TTC549 (cell line): ENCODE data around the gene AMOT.

Experiments used
- FAIRE-seq: peaks from 2 replicates; lab custom pipeline; 2012; peaks lifted over from hg19 to GRCh38; lab: Jason Lieb, UNC

The AMOT gene

DNA sequence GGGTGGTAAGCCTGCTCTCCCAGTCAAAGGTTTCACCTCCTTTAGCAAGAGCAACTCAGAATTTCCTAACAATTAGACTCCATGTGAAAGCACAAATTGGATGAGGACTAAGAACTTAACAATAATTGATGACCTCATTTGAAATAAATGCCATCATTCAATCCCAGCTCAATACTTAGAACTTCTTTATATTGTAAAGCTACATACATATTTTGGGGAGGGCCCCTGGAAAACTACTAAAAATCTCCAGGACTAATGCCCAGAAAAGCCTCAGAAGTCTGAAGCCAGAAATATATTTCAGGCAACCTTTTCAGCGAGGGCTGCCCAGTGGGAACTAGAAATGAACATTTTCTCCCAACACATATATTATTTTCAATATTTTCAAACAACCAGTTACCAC is 38.1 kb downstream of the AMOT start:
- FAIRE-seq, result no peak

DNA sequence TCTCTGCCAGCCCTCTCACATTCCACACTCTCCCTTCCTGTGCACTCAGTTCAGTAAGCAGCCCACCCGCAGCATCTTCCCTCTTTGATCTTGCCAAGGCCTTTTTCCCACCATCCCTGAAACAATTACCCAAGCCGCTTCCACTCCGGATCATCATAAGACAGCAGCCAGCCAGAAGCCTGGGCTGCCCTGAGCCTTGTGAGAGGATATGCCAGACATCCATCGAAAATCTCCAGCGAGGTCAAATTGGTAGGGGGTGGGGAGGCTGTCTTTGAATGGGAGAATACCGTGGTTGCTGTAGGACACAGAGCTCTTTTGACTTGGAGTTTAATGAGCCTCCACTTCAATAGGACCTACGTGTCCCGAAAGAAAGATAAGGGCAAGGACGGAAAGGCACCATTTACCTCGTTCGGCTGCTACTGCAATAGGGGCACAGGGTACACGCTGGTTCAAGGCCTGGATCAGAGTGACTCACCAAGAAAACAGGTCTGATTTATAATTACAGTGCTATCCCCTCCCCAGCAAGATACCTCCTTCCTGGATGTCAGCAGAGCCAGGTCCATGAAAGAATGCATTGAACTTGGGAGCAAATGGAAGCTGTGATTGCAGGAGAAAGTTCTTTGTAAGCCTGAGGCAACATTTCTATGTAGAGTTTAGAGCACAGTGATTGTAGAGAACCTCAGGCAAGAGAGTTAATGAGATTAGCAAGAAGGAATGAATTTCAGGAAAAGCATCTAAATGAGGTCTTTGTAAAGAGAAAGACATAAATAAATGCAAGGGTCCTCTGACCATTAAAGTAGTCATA is 39.5 kb downstream of the AMOT start:
- no peak for FAIRE-seq

DNA sequence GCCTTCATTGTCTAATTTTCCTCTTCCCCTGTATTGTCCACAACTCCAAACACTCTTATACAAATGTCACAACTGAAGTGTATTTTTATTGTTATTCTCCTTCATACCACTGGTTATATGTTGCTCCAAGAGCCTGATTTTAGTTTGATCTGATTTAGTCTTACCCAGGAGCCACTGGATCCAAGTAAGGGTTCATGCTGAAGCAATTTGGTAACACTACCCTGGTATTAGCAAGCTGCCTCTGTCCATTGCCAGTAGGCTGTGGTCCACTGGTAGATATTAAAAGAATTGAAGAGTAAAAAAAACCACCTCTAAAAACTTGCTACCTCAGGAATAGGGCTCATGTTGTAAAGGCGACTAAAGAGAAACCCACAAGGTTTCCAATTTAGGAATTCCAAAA is 41.2 kb downstream of the AMOT start:
- FAIRE-seq, result no peak

DNA sequence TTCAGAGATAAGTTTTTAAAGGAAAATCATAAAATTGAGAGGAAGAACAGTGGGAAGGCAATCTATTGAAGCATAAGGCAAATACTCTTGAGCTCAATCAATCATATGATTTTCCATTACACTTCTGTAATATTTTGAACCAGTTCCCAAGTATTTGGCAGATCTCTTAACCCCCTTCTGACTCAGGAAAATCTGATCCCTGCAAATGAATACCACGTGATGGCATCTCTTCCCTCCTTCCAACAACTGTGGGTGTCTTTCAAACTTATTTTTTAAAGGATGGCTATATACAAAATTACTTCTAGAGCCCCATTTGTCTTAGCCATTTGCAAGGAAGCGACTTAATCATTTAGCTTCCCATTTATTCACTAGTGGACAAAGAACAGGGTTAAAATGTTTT is 41.9 kb downstream of the AMOT start:
- no peak for FAIRE-seq

DNA sequence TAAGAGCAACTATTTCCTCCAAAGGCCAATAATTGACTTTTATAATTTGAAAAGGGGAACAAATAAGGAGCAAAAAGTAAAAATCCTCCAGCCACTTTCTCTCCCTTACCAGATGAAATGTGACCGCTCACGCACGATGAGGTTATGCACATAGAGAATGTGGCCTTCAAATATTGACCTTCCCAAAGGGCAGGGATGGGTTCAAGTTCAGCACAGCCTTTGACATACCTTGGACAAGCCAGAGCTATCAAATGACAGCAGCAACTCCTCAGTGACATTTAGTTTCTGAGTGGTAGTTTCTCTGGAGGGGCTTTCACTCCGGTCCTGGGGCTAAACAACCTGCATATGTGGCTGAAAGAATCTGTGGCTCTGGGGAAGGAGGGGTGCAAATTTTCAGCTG is 50.7 kb downstream of the AMOT start:
- no peak for FAIRE-seq

DNA sequence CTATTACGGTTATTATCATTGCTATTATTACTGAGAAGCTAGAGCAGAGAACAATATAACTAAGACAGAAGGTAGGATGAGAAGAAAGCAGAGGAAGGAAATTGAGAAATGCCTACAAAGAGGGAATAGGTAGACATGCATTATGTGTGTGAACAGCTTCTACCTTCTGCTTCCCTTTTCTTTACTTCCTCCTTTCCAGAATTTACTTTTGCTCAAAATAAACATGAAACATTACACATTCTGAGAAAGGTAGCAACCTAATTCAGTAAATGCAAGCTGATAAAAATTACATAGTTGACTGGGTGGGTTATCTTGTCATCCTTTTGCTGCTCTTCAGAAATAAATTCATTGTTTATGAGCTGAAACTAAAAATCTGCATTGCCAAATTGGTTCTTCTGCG is 54.6 kb downstream of the AMOT start:
- FAIRE-seq, result no peak

DNA sequence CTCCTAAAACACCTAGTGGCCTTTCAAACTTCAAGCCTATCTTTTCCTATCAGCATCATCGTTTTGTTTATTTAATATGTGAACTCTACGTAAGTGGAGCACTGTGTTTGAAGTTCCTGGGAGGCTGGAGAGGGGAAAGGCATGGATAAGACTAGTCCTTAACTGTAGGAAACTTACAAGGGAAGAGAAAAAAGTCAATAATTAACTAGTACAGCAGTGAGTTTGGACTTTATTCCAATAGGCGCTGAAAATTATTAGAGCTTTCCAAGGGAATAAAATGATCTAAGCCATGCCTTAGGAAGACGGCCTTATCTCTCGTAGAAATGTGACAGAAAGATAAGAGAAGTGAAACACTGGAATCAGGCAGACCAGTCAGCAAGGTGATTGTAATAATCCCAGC is 55.3 kb downstream of the AMOT start:
- FAIRE-seq, result no peak

DNA sequence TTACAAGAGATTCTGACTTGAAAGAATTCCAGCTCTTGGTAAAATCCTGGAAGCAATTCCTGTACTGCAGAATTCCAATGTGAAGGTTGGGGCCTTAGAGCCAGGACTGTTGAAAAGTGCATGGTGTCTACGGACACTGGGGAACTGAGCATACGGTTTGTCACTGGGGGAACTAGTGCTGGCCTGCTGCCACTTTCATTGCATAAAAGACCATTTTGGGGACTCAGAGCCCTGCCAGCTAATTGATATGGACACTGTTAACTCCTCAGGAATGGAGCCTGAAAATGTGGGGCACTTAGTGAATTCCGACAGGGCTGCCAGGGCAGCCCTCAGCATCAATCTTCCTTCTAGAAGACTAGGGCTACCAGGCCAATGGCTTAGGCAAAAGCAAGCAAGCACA is 55.9 kb downstream of the AMOT start:
- FAIRE-seq, result no peak

DNA sequence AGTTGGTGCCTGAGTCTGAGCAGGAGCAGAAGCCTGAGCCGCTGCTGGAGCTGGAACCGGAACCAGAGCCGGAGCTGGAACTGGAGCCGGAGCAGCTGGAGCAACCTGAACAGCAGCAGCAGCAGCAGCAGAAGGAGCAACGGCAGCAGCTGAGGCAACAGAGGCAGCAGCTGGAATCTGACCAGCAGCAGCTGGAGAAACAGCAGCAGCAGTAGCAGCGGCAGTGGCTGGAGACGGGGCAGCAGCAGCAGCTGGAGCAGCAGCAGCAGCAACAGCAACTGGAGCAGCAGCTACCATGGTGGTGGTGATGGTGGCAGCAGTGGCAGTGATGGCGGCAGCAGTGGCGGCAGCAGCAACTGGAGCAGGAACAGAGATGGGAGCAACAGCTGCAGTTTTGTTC is 61.5 kb downstream of the AMOT start:
- FAIRE-seq, result no peak

DNA sequence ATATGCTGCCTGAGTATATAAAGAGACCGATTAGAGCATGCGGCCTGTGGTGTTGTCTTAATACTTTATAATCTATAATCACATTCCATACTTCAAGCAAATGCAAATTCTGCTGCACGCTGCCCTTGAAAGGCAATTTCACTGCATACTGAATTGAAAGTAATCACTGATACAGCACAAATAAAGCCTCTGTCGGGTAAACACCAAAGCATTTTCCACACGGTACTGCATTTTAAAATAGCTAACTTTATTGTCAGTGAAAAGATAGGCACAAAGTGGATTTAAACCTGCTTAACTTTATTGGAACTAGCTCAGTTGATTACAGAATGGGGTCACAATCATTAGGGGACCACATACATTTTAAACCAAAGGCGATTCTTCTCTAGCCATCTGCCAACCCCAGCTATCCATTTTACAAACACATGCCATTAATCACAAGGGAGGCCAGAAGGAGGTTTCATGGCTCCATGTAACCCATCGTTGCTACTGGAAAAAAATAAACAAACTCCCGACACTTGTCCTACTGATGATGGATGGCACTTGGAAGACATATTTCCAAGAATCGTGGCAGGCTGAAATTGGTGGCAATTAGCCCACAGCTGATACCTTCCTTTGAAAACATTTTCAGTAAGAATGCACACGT is 65.9 kb downstream of the AMOT start:
- no peak for FAIRE-seq

DNA sequence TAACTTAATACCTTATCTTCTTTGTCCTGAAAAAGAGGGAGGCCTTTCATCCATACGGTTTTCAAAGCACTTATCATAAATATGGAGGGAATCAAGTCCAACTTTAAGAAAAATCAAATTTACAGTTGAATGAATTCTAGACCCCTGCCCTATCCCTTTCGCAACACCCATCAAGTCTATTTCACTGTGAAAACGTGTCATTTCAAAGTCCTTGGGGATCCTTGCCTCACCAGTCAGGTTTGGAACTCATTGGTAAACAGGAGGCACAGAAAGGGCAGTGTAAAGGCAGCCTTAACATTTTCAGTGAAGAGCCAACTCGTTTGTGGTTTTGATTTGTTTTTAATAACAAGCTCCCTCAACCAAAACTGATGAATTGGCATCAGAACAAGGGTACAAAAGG is 66.5 kb downstream of the AMOT start:
- FAIRE-seq, result no peak

DNA sequence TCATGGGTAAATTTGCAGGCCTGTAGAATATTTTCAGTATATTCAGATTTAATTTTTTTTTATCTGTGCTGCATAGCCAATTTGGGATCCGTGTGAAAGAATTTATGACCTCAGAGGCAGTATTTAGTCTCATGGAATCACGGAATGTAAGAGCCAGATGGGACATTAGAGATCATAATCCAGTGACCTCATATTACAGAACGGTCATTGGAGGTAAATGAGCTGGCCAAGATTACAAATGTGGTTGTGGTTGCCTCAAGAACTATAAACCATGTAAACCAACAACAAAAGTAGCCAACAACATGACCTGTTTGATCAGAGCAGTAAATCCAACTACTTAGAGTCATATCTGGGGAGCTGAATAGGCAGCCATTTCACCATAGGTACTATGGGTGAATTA is 71.6 kb downstream of the AMOT start:
- FAIRE-seq, result no peak

DNA sequence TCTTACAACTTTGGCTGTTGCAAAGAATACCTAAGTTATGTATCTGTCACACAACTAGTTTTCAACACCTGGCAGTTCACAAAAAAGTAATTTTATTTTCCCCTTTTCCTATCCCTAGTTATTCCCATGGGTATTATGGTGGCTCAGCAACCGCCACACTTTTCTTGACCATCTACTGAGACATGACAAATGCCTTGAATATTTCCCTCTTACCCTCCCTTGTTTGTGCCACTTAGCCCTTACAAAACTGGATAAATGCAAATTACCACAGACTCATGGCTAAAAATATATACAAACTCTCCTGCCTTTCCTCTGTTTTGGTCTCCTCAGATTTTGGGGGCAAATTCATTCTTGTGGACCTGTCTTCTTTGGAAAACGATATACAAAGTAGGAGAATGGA is 72.1 kb downstream of the AMOT start:
- FAIRE-seq, result no peak

DNA sequence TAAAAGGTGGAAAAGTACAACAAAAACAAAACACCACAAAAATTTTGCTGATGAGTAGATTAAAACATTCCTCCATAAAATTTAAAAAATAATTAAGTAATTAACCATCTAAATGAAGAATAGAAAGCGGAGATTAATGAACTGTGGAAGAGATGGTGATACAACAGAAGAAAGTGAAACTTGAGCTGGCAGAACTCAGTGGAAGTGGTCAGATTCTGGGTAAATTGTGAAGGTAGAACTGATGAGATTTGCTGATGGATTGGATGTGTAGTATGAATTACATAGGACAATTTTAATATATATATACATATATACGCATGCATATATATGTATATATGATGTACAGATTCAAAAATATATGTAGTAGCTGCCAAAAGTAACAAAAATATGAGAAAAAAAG is 73.9 kb downstream of the AMOT start:
- FAIRE-seq, result no peak

DNA sequence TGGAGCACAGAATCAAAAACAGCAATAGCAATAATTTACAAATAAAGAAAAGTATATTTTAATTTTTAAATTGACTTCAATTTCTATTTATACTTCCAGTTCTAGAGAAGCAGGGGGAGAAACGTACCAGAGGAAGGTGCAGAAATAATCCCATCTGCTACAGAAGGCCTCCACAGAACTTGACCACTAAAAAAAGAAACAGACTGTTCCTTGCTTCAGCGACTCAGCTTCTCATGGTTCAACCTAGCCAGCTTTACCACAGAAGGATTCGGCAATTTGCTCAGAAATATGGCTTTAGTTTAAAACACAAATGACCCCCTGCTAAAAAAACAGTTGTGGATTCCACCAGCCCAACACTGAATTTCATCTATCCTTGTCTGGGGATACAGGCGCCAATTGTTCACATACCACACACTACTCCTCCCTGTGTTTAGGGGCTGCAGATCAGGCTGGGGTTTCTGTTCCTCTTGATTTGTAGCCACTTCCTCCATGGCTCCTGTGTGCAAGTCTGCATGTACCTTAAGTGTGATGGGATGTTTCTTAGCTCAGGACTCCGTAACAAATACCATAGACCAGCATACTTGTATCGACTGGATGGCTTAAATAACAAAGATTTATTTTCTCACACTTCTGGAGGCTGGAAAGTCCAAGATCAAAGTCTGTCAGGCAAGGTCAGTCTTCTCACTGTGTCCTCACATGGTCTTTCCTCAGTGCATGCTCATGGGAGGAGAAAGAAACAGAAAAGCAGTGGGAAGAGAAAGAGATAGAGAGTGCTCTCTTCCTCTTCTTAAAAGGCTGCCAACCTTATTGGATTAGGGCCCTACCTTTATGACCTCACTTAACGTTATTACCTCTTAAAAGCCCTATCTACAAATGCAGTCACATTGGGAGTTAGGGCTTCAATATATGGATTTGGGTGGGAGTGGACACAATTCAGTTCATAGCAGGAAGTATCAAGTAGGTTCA is 79.1 kb downstream of the AMOT start:
- FAIRE-seq, result no peak

DNA sequence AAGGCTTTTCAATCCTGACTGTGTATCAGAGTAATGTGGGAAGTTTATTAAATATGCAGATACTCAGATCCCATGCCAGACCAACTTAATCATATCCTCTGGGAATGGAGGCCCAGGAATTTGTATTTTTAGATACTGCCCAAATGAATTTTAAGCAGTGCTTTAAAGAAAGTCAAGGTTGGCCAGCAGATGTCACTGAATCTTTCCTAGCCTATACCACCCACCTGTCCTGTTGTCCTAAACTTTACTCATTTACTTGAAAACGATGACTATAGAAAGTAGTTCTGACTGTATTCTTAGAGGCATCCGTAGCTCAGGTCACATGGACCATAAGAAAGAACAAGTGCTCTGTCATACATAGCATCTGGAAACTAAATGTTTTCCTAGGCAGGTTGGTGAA is 79.9 kb downstream of the AMOT start:
- FAIRE-seq, result no peak

DNA sequence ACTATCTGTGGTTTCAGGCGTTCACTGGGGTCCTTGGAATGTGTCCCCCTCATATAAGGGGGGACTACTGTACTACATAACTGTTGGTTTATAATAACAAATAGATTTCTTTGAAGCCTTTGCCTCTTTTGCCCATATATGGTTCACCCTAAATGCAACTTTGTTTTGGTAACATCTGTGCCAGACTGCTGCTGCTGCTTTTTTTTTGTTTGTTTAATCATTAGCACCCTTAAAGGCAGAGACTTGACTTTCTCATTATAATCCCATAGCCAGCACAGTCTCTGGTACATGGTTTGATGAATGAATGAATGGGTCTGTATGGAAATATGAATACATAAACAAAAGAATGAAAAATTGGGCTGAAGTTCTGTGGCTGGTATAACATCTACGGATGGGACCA is 80.7 kb downstream of the AMOT start:
- no peak for FAIRE-seq

DNA sequence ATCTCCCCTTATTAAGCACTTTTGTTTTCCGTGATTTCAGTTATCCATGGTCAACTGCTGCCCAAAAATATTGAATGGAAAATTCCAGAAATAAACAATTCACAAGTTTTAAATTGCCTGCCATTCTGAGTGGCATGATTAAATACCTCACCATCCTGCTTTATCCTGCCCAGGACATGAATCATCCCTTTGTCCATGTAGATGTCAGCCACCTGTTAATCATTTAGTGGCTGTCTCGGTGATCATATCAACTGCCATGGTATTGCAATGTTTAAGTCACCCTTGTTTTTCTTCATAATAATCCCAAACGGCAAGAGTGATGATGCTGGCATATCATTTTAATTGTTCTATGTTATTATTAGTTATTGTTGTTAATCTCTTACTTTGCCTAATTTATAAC is 81.1 kb downstream of the AMOT start:
- no peak for FAIRE-seq

DNA sequence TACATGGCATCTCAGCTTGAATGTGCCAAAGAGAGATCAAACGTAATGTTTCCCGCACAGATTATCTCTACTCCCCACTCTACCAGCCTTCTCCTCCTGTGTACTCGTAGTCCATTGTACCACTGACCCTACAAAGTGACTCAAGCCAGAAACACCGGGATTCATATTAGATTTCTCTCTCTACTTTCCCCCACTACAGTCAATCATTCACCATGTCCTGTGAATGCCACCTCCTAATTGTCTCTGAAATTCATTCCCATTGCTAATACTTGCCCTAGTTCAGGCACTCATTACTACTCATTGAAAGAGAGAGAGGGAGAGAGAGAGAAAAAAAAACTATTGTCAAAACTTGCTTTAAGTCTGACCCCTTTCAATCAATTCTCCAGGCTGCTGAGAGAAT is 82.7 kb downstream of the AMOT start:
- no peak for FAIRE-seq

DNA sequence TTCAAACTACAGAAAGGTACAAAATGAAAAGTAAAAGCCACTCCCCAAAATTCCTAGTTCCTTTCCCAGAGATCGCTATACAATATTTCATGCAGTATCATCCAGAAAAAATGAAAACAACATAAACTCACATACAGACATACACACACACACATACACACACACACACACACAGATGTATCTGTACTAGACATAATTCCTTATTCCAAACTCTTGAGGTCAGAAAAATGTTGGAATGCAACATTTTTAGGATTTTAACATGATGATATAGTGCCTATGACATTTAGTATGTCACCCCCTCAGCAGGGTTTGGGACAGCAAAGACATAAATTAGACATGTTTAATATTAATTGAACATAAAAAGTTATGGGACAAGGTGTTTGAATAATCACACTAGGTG is 87.5 kb downstream of the AMOT start:
- no peak for FAIRE-seq

DNA sequence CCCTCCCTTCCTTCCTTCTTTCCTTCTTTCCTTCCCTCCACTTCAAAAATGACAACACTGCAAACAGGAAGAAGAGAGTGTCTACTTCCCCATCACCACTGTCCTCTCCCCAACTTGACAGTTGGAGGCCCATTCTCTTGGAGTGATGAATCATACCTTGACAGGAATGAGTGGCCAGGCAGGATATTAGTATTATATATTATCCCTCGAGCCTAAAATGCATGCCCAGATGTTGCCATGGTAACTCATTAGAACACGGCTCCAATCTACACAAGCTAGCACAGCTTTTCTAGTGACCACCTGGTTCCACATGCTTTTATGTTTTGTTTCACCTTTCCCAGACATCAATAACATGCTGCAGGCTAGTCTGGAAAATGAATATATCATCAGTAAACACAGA is 89.6 kb downstream of the AMOT start:
- no peak for FAIRE-seq

DNA sequence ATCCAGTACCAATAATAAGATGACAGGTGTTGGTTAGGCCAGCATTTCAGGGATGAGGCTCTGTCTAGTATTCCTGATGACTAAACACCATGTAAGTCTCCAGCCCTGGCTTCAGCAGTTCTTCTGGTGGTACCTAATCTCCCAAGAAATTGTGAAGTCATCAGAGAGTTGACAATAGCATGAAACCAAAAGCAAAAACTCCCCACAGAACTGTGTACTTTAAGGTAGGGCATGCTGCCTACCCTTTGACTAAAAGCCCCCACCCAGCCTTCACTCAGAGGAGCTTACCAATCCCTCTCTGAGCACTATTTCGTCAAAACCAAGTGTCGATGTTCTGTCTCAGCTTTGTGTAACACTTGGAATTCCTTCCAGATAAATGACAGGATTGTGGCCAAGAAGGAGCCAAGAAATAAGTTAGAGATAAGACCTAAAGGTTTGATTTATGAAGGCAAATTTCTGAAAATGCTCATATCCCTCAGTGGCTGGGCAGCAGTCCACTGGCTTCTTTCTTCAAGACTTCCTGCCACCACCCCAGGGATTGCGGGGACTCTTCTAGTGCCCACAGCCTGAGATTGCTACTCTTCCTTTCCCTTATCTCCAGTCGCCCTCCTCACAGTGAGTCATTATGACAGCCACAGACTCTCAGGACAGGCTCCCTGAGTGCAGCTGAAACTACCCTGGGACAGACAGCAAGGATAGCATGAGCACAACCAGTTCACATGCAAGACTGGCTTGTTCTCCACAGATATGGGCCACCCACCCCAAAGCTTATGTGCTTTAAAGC is 93.6 kb downstream of the AMOT start:
- FAIRE-seq, result no peak
